ENCODE measurements around the gene RNF145. TPM values are rescaled to one million over a fixed set of nuclear protein-coding genes. Genes with fewer than 3 reads are reported as not detected.
A peak's percentile ranks its signal among the peaks of the same experiment; 100 is the strongest.

RNF145 gene
- total and polyA plus RNA-seq, 4 donors = 70.0 to 240 (median 177) TPM

DNA sequence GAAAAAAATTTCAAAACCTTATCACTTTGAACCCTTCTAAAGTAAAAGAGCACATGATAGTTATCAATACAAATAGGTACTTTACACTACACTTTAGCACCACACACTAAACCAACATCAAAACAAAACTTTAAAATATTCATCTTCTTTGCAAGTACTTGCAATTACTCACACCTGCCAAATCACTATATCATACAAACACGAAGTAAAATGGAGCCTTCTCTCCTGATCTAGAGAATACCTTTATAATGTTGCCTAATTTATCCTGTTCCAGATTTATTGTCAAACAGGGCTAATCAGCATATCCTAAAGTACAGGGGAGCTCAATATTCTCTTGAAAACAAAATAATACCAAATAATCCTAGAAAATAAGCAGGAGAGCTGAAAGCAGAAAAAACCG lies 3.0 kb downstream of the RNF145 start:
- Histone ChIP-seq H3K4me1 (ENCODE audit: control insufficient read depth in 5 of 5, insufficient read depth in 5 of 5, low read length in 5 of 5) (peaks cover 0 to 52% (median 0%) of the 10 kb centered on the region in 5 donors), H3K9me3 (ENCODE audit: control insufficient read depth in 4 of 4, insufficient read depth in 3 of 4, low read length in 3 of 4) (no peaks in the 10 kb centered on the region), H3K27ac (ENCODE audit: low read depth in 1 of 2, low read length in 1 of 2) (peak overlapping the region in 1 of 2 donors; percentile 65), H3K36me3 (ENCODE audit: control insufficient read depth in 4 of 4, insufficient read depth in 4 of 4, low read length in 4 of 4) (peaks cover 0 to under 1% (median 0%) of the 10 kb centered on the region in 4 donors), H3K27me3 (ENCODE audit: control insufficient read depth in 3 of 3, insufficient read depth in 3 of 3, low read length in 2 of 3) (no peaks in the 10 kb centered on the region), H3K9ac (ENCODE audit: insufficient read depth in 1 of 2, low read length in 2 of 2) (peak overlapping the region; percentile 57 to 79), H3K4me3 (no peak overlapping the region)
- ATAC-seq (ENCODE audit: insufficient read depth, low FRiP score) (no peak), DNase-seq (peak in 1 of 3 donors; percentile 31)
- WGBS, 2 donors = 34 to 50% methylated on average over 2 of the region's 2 CpGs
- TF ChIP-seq, protein P1, sequence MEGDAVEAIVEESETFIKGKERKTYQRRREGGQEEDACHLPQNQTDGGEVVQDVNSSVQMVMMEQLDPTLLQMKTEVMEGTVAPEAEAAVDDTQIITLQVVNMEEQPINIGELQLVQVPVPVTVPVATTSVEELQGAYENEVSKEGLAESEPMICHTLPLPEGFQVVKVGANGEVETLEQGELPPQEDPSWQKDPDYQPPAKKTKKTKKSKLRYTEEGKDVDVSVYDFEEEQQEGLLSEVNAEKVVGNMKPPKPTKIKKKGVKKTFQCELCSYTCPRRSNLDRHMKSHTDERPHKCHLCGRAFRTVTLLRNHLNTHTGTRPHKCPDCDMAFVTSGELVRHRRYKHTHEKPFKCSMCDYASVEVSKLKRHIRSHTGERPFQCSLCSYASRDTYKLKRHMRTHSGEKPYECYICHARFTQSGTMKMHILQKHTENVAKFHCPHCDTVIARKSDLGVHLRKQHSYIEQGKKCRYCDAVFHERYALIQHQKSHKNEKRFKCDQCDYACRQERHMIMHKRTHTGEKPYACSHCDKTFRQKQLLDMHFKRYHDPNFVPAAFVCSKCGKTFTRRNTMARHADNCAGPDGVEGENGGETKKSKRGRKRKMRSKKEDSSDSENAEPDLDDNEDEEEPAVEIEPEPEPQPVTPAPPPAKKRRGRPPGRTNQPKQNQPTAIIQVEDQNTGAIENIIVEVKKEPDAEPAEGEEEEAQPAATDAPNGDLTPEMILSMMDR (IDR thresholded peaks at IDR 0.05; ENCODE audit: control extremely low read depth, extremely low read depth) = no peak

- H3K4me3 ChIP-seq = no peak overlapping the region
- H3K9ac ChIP-seq (ENCODE audit: insufficient read depth in 1 of 2, low read length in 2 of 2) = no peak overlapping the region
- DNase-seq (no peak), ATAC-seq (ENCODE audit: insufficient read depth, low FRiP score) (no peak)
- H3K36me3 ChIP-seq (ENCODE audit: control insufficient read depth in 4 of 4, insufficient read depth in 4 of 4, low read length in 4 of 4) = peaks cover 0 to 12% (median 1%) of the 10 kb centered on the region in 4 donors
- no peaks in the 10 kb centered on the region for H3K27me3 ChIP-seq (ENCODE audit: control insufficient read depth in 3 of 3, insufficient read depth in 3 of 3, low read length in 2 of 3)
- 61 to 83% methylated on average over 2 of the region's 2 CpGs for WGBS, 2 donors
- H3K27ac ChIP-seq (ENCODE audit: low read depth in 1 of 2, low read length in 1 of 2) = no peak overlapping the region
- peaks cover 0 to 45% (median 0%) of the 10 kb centered on the region in 5 donors for H3K4me1 ChIP-seq (ENCODE audit: control insufficient read depth in 5 of 5, insufficient read depth in 5 of 5, low read length in 5 of 5)
- no peaks in the 10 kb centered on the region for H3K9me3 ChIP-seq (ENCODE audit: control insufficient read depth in 4 of 4, insufficient read depth in 3 of 4, low read length in 3 of 4)
- TF ChIP-seq, protein P1 (IDR thresholded peaks at IDR 0.05; ENCODE audit: control extremely low read depth, extremely low read depth) = no peak
Measured at GRCh38 chr5:159203351-159203750, 6.0 kb downstream of the RNF145 start.

- no peak overlapping the region for H3K9ac ChIP-seq (ENCODE audit: insufficient read depth in 1 of 2, low read length in 2 of 2)
- no peaks in the 10 kb centered on the region for H3K9me3 ChIP-seq (ENCODE audit: control insufficient read depth in 4 of 4, insufficient read depth in 3 of 4, low read length in 3 of 4)
- peaks cover 2 to 20% (median 4%) of the 10 kb centered on the region in 4 donors for H3K36me3 ChIP-seq (ENCODE audit: control insufficient read depth in 4 of 4, insufficient read depth in 4 of 4, low read length in 4 of 4)
- peaks cover 0 to 45% (median 5%) of the 10 kb centered on the region in 5 donors for H3K4me1 ChIP-seq (ENCODE audit: control insufficient read depth in 5 of 5, insufficient read depth in 5 of 5, low read length in 5 of 5)
- no peak overlapping the region for H3K27ac ChIP-seq (ENCODE audit: low read depth in 1 of 2, low read length in 1 of 2)
- no peak overlapping the region for H3K4me3 ChIP-seq
- TF ChIP-seq, protein P1 (IDR thresholded peaks at IDR 0.05; ENCODE audit: control extremely low read depth, extremely low read depth) = no peak
- no peaks in the 10 kb centered on the region for H3K27me3 ChIP-seq (ENCODE audit: control insufficient read depth in 3 of 3, insufficient read depth in 3 of 3, low read length in 2 of 3)
- ATAC-seq (ENCODE audit: insufficient read depth, low FRiP score) = no peak
- peak in 2 of 3 donors; percentile 42 to 54 for DNase-seq
- 60 to 74% methylated on average over 4 of the region's 4 CpGs for WGBS, 2 donors
Measured at GRCh38 chr5:159202151-159202550, 7.2 kb downstream of the RNF145 start.

- DNase-seq (no peak), ATAC-seq (ENCODE audit: insufficient read depth, low FRiP score) (no peak)
- Histone ChIP-seq H3K27me3 (ENCODE audit: control insufficient read depth in 3 of 3, insufficient read depth in 3 of 3, low read length in 2 of 3) (no peaks in the 10 kb centered on the region), H3K27ac (ENCODE audit: low read depth in 1 of 2, low read length in 1 of 2) (no peak overlapping the region), H3K9ac (ENCODE audit: insufficient read depth in 1 of 2, low read length in 2 of 2) (no peak overlapping the region), H3K36me3 (ENCODE audit: control insufficient read depth in 4 of 4, insufficient read depth in 4 of 4, low read length in 4 of 4) (peaks cover 2 to 25% (median 4%) of the 10 kb centered on the region in 4 donors), H3K4me3 (no peak overlapping the region), H3K9me3 (ENCODE audit: control insufficient read depth in 4 of 4, insufficient read depth in 3 of 4, low read length in 3 of 4) (no peaks in the 10 kb centered on the region), H3K4me1 (ENCODE audit: control insufficient read depth in 5 of 5, insufficient read depth in 5 of 5, low read length in 5 of 5) (peaks cover 0 to 22% (median 8%) of the 10 kb centered on the region in 5 donors)
- WGBS, 2 donors = 94 to 96% methylated on average over 2 of the region's 2 CpGs
- TF ChIP-seq, protein P1 (IDR thresholded peaks at IDR 0.05; ENCODE audit: control extremely low read depth, extremely low read depth) = no peak
Measured at GRCh38 chr5:159199780-159200179, 9.6 kb downstream of the RNF145 start.
